HepG2 (cell line): ENCODE measurements around the gene PRM2. TPM values are rescaled to one million over a fixed set of nuclear protein-coding genes. Genes with fewer than 3 reads are reported as not detected.

Source experiments
- GTF3A ChIP-seq: sonication (generic); formaldehyde crosslinking; conservative IDR thresholded peaks from 2 replicates; pipeline ENCODE4 v1.4.0; 2020; ENCODE audit warnings: mild to moderate bottlenecking, missing genetic modification reagents
- KAT2B ChIP-seq: fragments of 150-350 bp; IDR thresholded peaks from 2 replicates; pipeline ENCODE4 v1.6.1; 2014; ENCODE audit warnings: low read depth, low read length, borderline replicate concordance
- KDM5A ChIP-seq: fragments of 200-600 bp; sonication (generic); IDR thresholded peaks from 2 replicates; pipeline ENCODE4 v1.7.0; 2018; ENCODE audit warnings: antibody characterized with exemption, mild to moderate bottlenecking, low read length, borderline replicate concordance
- MIER2 ChIP-seq: IDR thresholded peaks from 2 replicates; pipeline ENCODE4 v1.6.1; 2016; ENCODE audit warnings: missing biosample characterization, missing genetic modification reagents
- NONO ChIP-seq, 2 experiments: fragments of 450-650 bp in 1 of 2; sonication (generic) in 1 of 2; formaldehyde crosslinking in 1 of 2; IDR thresholded peaks in 1 of 2; conservative IDR thresholded peaks in 1 of 2; 2 replicates each; pipeline versions ENCODE4 v1.6.1 to v1.8.0; 2017 to 2022; ENCODE audit warnings: mild to moderate bottlenecking in 1 of 2, missing genetic modification reagents in 1 of 2, moderate library complexity in 1 of 2
- SOX6 ChIP-seq, 2 experiments: fragments of 450-650 bp in 1 of 2; sonication (generic) in 1 of 2; formaldehyde crosslinking in 1 of 2; IDR thresholded peaks; 2 replicates each; pipeline versions ENCODE4 v1.4.0 to v1.6.1; 2017 to 2020; ENCODE audit warnings: antibody characterized with exemption in 1 of 2, mild to moderate bottlenecking in 1 of 2, missing genetic modification reagents in 1 of 2
- SRF ChIP-seq: IDR thresholded peaks from 2 replicates; pipeline ENCODE4 v1.6.1; 2011; ENCODE audit warnings: mild to moderate bottlenecking, low read depth, low read length, moderate library complexity
- TAF15 ChIP-seq: fragments of 200-400 bp; formaldehyde crosslinking; IDR thresholded peaks from one replicate; pipeline ENCODE4 v1.6.1; 2018; ENCODE audit warnings: mild to moderate bottlenecking, low read depth, low read length; ENCODE audit not compliant: poor library complexity, severe bottlenecking
- TBX2 ChIP-seq: sonication (generic); formaldehyde crosslinking; IDR thresholded peaks from 2 replicates; pipeline ENCODE4 v1.5.0; 2020; ENCODE audit warnings: missing genetic modification reagents, mild to moderate bottlenecking, borderline replicate concordance
- YY1 ChIP-seq: IDR thresholded peaks from 2 replicates; pipeline ENCODE4 v1.6.1; 2011; ENCODE audit warnings: low read length, low read depth, moderate library complexity, mild to moderate bottlenecking; ENCODE audit not compliant: insufficient read depth, insufficient replicate concordance
- ZBTB7A ChIP-seq: sonication (generic); formaldehyde crosslinking; IDR thresholded peaks from 2 replicates; pipeline ENCODE4 v1.8.0; 2022; ENCODE audit warnings: mild to moderate bottlenecking, missing genetic modification reagents
- ZNF549 ChIP-seq: sonication (generic); formaldehyde crosslinking; IDR thresholded peaks from 2 replicates; pipeline ENCODE4 v1.5.0; 2020; ENCODE audit warnings: missing genetic modification reagents
- ZNF678 ChIP-seq: sonication (generic); formaldehyde crosslinking; IDR thresholded peaks from 2 replicates; pipeline ENCODE4 v1.4.0; 2020; ENCODE audit warnings: mild to moderate bottlenecking, missing genetic modification reagents
- ZNF75D ChIP-seq: sonication (generic); formaldehyde crosslinking; IDR thresholded peaks from 2 replicates; pipeline ENCODE4 v1.8.1; 2023; ENCODE audit warnings: missing genetic modification reagents, mild to moderate bottlenecking, borderline replicate concordance
- ZSCAN30 ChIP-seq: sonication (generic); formaldehyde crosslinking; IDR thresholded peaks from 2 replicates; pipeline ENCODE4 v1.5.0; 2020; ENCODE audit warnings: mild to moderate bottlenecking, missing genetic modification reagents
- polyA plus RNA-seq, 8 experiments: library from polyadenylated mRNA; depleted of rRNA in 3 of 8; stranded (reverse) in 7 of 8; unstranded in 1 of 8; fragments of >200 nt; fragmentation: Illumina TruSeq in 4 of 8; extraction: Trizol in 4 of 8; gene quantifications; 2 replicates each; pipeline versions ENCODE4 v1.2.1 to v1.2.3, GENCODE V29; 2011 to 2016; ENCODE audit warnings: low read depth in 4 of 8, missing spikeins in 1 of 8, mixed read lengths in 1 of 8; ENCODE audit not compliant: insufficient read depth in 1 of 8
- total RNA-seq, 5 experiments: library from RNA; depleted of rRNA; stranded (reverse); fragments of >200 nt; fragmentation: Illumina TruSeq; extraction: Trizol; gene quantifications; 2 replicates each; pipeline ENCODE4 v1.2.3, GENCODE V29; 2016; ENCODE audit warnings: low read depth in 1 of 5
- TF ChIP-seq, protein P1 (sequence below): sonication (generic); formaldehyde crosslinking; IDR thresholded peaks from 2 replicates; pipeline ENCODE4 v1.5.0; 2020; ENCODE audit warnings: missing genetic modification reagents
- TF ChIP-seq, protein P2 (sequence below): sonication (generic); formaldehyde crosslinking; IDR thresholded peaks from 2 replicates; pipeline ENCODE4 v1.5.0; 2020; ENCODE audit warnings: mild to moderate bottlenecking, missing genetic modification reagents
- TF ChIP-seq, protein P3 (sequence below): sonication (generic); formaldehyde crosslinking; IDR thresholded peaks from 2 replicates; pipeline ENCODE4 v1.4.0; 2020; ENCODE audit warnings: missing genetic modification reagents
- TF ChIP-seq, protein P4 (sequence below): sonication (generic); formaldehyde crosslinking; IDR thresholded peaks from 2 replicates; pipeline ENCODE4 v1.5.1; 2020; ENCODE audit warnings: mild to moderate bottlenecking, moderate library complexity, missing genetic modification reagents

Gene PRM2
- total and polyA plus RNA-seq, 2 of the 13 experiments (the other 11 are each of a cell fraction or from before 2014, with no cell fraction given): 0.54 TPM; not detected in 1

DNA sequence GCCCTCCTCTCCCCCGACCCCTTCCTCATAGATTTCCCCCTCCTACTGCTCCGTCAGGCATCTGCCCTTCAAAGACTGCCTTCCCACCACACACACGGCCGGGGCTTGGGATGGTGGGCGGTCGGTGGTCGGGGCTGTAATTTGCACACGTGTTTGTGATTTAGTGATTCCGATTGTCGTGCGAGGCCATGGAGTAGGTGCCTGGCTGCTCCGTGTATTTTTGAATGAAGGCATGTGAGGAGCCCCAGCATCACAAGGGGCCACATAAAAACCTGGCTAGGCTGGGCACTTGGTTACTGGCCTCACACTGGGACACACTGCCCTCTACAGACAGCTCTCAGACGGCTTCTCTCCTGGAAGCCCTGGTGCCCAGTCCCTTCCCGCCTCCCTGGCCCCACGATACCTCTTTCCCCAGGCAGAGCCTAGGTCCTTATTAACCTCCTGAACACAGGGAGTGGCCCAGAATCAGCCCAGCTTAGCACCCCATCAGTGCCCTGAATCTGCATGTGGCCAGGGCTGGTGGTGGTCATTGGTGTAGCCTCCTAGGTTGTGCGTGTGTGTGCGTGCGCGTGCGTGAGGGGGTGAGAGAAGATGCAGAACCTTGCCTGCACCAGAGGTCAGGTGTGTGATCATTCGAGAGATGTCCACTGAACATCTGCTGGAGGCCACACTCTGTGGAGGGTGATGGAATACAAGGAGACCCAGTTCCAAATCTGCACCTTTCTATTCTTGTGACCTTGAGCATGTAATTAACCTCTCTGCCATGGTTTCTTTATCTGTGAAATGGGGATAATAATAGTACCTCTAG, 18.9 kb downstream of the PRM2 start (continued):
- TF ChIP-seq, protein P1, sequence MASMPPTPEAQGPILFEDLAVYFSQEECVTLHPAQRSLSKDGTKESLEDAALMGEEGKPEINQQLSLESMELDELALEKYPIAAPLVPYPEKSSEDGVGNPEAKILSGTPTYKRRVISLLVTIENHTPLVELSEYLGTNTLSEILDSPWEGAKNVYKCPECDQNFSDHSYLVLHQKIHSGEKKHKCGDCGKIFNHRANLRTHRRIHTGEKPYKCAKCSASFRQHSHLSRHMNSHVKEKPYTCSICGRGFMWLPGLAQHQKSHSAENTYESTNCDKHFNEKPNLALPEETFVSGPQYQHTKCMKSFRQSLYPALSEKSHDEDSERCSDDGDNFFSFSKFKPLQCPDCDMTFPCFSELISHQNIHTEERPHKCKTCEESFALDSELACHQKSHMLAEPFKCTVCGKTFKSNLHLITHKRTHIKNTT (CRISPR knock-in tag): 0 out of 2 replicates have a peak, but pooled peaks have one; percentile 18
- TF ChIP-seq ZBTB7A: peak; percentile 83
- TF ChIP-seq, protein P2, sequence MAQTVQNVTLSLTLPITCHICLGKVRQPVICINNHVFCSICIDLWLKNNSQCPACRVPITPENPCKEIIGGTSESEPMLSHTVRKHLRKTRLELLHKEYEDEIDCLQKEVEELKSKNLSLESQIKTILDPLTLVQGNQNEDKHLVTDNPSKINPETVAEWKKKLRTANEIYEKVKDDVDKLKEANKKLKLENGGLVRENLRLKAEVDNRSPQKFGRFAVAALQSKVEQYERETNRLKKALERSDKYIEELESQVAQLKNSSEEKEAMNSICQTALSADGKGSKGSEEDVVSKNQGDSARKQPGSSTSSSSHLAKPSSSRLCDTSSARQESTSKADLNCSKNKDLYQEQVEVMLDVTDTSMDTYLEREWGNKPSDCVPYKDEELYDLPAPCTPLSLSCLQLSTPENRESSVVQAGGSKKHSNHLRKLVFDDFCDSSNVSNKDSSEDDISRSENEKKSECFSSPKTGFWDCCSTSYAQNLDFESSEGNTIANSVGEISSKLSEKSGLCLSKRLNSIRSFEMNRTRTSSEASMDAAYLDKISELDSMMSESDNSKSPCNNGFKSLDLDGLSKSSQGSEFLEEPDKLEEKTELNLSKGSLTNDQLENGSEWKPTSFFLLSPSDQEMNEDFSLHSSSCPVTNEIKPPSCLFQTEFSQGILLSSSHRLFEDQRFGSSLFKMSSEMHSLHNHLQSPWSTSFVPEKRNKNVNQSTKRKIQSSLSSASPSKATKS: no peak
- TF ChIP-seq ZSCAN30: no peak
- no peak for TF ChIP-seq SRF
- no peak for TF ChIP-seq MIER2 (CRISPR knock-in tag)
- TF ChIP-seq YY1: peak; percentile 67
- TF ChIP-seq KAT2B: no peak
- no peak for TF ChIP-seq NONO (IDR thresholded peaks at IDR 0.05)
- peak; percentile 81 for TF ChIP-seq NONO (CRISPR knock-in tag; conservative IDR thresholded peaks at IDR 0.05)
- TF ChIP-seq TAF15: no peak
- TF ChIP-seq ZNF678 (CRISPR knock-in tag): peak; percentile 71; the same call in 1 of the 2 replicates
- TF ChIP-seq, protein P3, sequence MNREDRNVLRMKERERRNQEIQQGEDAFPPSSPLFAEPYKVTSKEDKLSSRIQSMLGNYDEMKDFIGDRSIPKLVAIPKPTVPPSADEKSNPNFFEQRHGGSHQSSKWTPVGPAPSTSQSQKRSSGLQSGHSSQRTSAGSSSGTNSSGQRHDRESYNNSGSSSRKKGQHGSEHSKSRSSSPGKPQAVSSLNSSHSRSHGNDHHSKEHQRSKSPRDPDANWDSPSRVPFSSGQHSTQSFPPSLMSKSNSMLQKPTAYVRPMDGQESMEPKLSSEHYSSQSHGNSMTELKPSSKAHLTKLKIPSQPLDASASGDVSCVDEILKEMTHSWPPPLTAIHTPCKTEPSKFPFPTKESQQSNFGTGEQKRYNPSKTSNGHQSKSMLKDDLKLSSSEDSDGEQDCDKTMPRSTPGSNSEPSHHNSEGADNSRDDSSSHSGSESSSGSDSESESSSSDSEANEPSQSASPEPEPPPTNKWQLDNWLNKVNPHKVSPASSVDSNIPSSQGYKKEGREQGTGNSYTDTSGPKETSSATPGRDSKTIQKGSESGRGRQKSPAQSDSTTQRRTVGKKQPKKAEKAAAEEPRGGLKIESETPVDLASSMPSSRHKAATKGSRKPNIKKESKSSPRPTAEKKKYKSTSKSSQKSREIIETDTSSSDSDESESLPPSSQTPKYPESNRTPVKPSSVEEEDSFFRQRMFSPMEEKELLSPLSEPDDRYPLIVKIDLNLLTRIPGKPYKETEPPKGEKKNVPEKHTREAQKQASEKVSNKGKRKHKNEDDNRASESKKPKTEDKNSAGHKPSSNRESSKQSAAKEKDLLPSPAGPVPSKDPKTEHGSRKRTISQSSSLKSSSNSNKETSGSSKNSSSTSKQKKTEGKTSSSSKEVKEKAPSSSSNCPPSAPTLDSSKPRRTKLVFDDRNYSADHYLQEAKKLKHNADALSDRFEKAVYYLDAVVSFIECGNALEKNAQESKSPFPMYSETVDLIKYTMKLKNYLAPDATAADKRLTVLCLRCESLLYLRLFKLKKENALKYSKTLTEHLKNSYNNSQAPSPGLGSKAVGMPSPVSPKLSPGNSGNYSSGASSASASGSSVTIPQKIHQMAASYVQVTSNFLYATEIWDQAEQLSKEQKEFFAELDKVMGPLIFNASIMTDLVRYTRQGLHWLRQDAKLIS (CRISPR knock-in tag): no peak
- no peak for TF ChIP-seq ZNF549 (CRISPR knock-in tag)
- peak; percentile 58; the same call in 1 of the 2 replicates for TF ChIP-seq GTF3A (CRISPR knock-in tag)
- TF ChIP-seq ZNF75D (CRISPR knock-in tag): no peak
- TF ChIP-seq, protein P4, sequence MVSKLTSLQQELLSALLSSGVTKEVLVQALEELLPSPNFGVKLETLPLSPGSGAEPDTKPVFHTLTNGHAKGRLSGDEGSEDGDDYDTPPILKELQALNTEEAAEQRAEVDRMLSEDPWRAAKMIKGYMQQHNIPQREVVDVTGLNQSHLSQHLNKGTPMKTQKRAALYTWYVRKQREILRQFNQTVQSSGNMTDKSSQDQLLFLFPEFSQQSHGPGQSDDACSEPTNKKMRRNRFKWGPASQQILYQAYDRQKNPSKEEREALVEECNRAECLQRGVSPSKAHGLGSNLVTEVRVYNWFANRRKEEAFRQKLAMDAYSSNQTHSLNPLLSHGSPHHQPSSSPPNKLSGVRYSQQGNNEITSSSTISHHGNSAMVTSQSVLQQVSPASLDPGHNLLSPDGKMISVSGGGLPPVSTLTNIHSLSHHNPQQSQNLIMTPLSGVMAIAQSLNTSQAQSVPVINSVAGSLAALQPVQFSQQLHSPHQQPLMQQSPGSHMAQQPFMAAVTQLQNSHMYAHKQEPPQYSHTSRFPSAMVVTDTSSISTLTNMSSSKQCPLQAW (CRISPR knock-in tag): peak; percentile 69
- no peak for TF ChIP-seq KDM5A
- TF ChIP-seq SOX6 (IDR thresholded peaks at IDR 0.05): no peak
- peak; percentile 75 for TF ChIP-seq SOX6 (CRISPR knock-in tag; IDR thresholded peaks at IDR 0.05)
- TF ChIP-seq TBX2 (CRISPR knock-in tag): peak; percentile 20; the same call in 1 of the 2 replicates
